HepG2 (cell line): Measurements from ENCODE around the gene NDOR1. TPM values are rescaled to one million over a fixed set of nuclear protein-coding genes. Genes with fewer than 3 reads are reported as not detected.

Experiments used
- IKZF4 ChIP-seq: sonication (generic); formaldehyde crosslinking; IDR thresholded peaks from 2 replicates; pipeline ENCODE4 v1.5.1; 2020; ENCODE audit warnings: borderline replicate concordance, mild to moderate bottlenecking, low read depth, missing genetic modification reagents; ENCODE audit errors: not compliant biosample characterization
- MYNN ChIP-seq: sonication (generic); formaldehyde crosslinking; IDR thresholded peaks from 2 replicates; pipeline ENCODE4 v1.4.0; 2020; ENCODE audit warnings: mild to moderate bottlenecking, low read depth, missing genetic modification reagents
- NFIC ChIP-seq: IDR thresholded peaks from 2 replicates; pipeline ENCODE4 v1.6.1; 2012; ENCODE audit warnings: mild to moderate bottlenecking, low read length, inconsistent platforms
- SUZ12 ChIP-seq: fragments of 150-350 bp; IDR thresholded peaks from 2 replicates; pipeline ENCODE4 v1.6.1; 2014; ENCODE audit warnings: low read depth, low read length
- THYN1 ChIP-seq: sonication (generic); formaldehyde crosslinking; IDR thresholded peaks from 2 replicates; pipeline ENCODE4 v1.8.1; 2023; ENCODE audit warnings: low read depth, mild to moderate bottlenecking, moderate library complexity, missing genetic modification reagents, borderline replicate concordance
- ZBTB8A ChIP-seq: sonication (generic); formaldehyde crosslinking; IDR thresholded peaks from 2 replicates; pipeline ENCODE4 v1.4.0; 2020; ENCODE audit warnings: mild to moderate bottlenecking, low read depth, missing genetic modification reagents, borderline replicate concordance
- ZNF557 ChIP-seq: sonication (generic); formaldehyde crosslinking; IDR thresholded peaks from 2 replicates; pipeline ENCODE4 v1.4.0; 2020; ENCODE audit warnings: missing genetic modification reagents
- ZNF652 ChIP-seq: IDR thresholded peaks from 2 replicates; pipeline ENCODE4 v1.6.1; 2016; ENCODE audit warnings: low read depth, borderline replicate concordance
- ZNF747 ChIP-seq: sonication (generic); formaldehyde crosslinking; IDR thresholded peaks from 2 replicates; pipeline ENCODE4 v1.8.1; 2023; ENCODE audit warnings: missing genetic modification reagents, mild to moderate bottlenecking, borderline replicate concordance
- ZSCAN12 ChIP-seq: sonication (generic); formaldehyde crosslinking; IDR thresholded peaks from 2 replicates; pipeline ENCODE4 v1.9.0; 2021; ENCODE audit warnings: mild to moderate bottlenecking, missing genetic modification reagents
- polyA plus RNA-seq, 8 experiments: library from polyadenylated mRNA; depleted of rRNA in 3 of 8; stranded (reverse) in 7 of 8; unstranded in 1 of 8; fragments of >200 nt; fragmentation: Illumina TruSeq in 4 of 8; extraction: Trizol in 4 of 8; gene quantifications; 2 replicates each; pipeline versions ENCODE4 v1.2.1 to v1.2.3, GENCODE V29; 2011 to 2016; ENCODE audit warnings: low read depth in 4 of 8, missing spikeins in 1 of 8, mixed read lengths in 1 of 8; ENCODE audit not compliant: insufficient read depth in 1 of 8
- total RNA-seq, 5 experiments: library from RNA; depleted of rRNA; stranded (reverse); fragments of >200 nt; fragmentation: Illumina TruSeq; extraction: Trizol; gene quantifications; 2 replicates each; pipeline ENCODE4 v1.2.3, GENCODE V29; 2016; ENCODE audit warnings: low read depth in 1 of 5
- TF ChIP-seq, protein P1 (sequence below): sonication (generic); formaldehyde crosslinking; IDR thresholded peaks from 2 replicates; pipeline ENCODE4 v1.5.0; 2020; ENCODE audit warnings: missing genetic modification reagents
- TF ChIP-seq, protein P2 (sequence below): sonication (generic); formaldehyde crosslinking; IDR thresholded peaks from 2 replicates; pipeline ENCODE4 v1.4.0; 2020; ENCODE audit warnings: mild to moderate bottlenecking, missing genetic modification reagents
- TF ChIP-seq, protein P3 (sequence below): IDR thresholded peaks from 2 replicates; pipeline ENCODE4 v1.6.1; 2016; ENCODE audit warnings: missing genetic modification reagents, missing compliant biosample characterization
- TF ChIP-seq, protein P4 (sequence below): sonication (generic); formaldehyde crosslinking; IDR thresholded peaks from 2 replicates; pipeline ENCODE4 v1.4.0; 2020; ENCODE audit warnings: missing genetic modification reagents, mild to moderate bottlenecking, borderline replicate concordance
- TF ChIP-seq, protein P5 (sequence below): sonication (generic); formaldehyde crosslinking; IDR thresholded peaks from 2 replicates; pipeline ENCODE4 v1.8.1; 2023; ENCODE audit warnings: mild to moderate bottlenecking, missing genetic modification reagents
- TF ChIP-seq, protein P6 (sequence below): sonication (generic); formaldehyde crosslinking; IDR thresholded peaks from 2 replicates; pipeline ENCODE4 v1.8.1; 2023; ENCODE audit warnings: mild to moderate bottlenecking, moderate library complexity, missing genetic modification reagents

Gene NDOR1
- total and polyA plus RNA-seq, 2 of the 13 experiments (the other 11 are each of a cell fraction or from before 2014, with no cell fraction given), result 3.6 to 8.7 TPM

DNA sequence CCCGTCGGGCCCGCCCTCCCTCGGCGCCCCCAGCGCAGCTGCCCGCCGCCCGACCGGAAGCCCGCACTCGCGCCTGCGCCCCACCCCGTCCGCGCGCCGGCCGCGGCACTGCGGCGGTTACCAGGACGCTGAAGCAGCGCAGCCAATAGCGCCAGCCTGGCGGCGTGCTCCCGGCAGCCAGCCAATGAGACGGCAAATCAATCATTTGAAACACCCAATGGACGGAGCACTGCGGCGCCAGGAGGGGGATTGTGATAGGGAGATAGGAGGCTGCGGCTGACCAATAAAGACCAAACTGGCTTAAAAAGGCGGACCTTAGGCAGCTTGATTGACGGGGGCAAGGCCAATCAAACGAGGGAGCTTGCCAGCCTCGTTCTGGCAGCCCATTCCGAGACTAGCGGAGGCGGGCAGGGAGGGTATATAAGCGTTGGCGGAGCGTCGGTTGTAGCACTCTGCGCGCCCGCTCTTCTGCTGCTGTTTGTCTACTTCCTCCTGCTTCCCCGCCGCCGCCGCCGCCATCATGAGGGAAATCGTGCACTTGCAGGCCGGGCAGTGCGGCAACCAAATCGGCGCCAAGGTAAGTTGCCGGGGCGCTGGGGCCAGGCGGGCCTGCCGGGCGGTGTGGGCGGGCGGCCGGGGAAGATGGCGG lies 35.5 kb downstream of the NDOR1 start, which contains the start of gene TUBB4B (continued):
- TF ChIP-seq, protein P1, sequence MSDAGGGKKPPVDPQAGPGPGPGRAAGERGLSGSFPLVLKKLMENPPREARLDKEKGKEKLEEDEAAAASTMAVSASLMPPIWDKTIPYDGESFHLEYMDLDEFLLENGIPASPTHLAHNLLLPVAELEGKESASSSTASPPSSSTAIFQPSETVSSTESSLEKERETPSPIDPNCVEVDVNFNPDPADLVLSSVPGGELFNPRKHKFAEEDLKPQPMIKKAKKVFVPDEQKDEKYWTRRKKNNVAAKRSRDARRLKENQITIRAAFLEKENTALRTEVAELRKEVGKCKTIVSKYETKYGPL (CRISPR knock-in tag), result 0 out of 2 replicates have a peak, but pooled peaks have one; percentile 54
- TF ChIP-seq THYN1 (CRISPR knock-in tag) (no peak), IKZF4 (CRISPR knock-in tag) (no peak), SUZ12 (no peak), ZBTB8A (CRISPR knock-in tag) (no peak), ZNF747 (CRISPR knock-in tag) (no peak), ZNF652 (CRISPR knock-in tag) (no peak), NFIC (no peak), ZSCAN12 (CRISPR knock-in tag) (no peak), MYNN (CRISPR knock-in tag) (peak; percentile 88; the same call in 1 of the 2 replicates), ZNF557 (0 out of 2 replicates have a peak, but pooled peaks have one; percentile 30)
- TF ChIP-seq, protein P2, sequence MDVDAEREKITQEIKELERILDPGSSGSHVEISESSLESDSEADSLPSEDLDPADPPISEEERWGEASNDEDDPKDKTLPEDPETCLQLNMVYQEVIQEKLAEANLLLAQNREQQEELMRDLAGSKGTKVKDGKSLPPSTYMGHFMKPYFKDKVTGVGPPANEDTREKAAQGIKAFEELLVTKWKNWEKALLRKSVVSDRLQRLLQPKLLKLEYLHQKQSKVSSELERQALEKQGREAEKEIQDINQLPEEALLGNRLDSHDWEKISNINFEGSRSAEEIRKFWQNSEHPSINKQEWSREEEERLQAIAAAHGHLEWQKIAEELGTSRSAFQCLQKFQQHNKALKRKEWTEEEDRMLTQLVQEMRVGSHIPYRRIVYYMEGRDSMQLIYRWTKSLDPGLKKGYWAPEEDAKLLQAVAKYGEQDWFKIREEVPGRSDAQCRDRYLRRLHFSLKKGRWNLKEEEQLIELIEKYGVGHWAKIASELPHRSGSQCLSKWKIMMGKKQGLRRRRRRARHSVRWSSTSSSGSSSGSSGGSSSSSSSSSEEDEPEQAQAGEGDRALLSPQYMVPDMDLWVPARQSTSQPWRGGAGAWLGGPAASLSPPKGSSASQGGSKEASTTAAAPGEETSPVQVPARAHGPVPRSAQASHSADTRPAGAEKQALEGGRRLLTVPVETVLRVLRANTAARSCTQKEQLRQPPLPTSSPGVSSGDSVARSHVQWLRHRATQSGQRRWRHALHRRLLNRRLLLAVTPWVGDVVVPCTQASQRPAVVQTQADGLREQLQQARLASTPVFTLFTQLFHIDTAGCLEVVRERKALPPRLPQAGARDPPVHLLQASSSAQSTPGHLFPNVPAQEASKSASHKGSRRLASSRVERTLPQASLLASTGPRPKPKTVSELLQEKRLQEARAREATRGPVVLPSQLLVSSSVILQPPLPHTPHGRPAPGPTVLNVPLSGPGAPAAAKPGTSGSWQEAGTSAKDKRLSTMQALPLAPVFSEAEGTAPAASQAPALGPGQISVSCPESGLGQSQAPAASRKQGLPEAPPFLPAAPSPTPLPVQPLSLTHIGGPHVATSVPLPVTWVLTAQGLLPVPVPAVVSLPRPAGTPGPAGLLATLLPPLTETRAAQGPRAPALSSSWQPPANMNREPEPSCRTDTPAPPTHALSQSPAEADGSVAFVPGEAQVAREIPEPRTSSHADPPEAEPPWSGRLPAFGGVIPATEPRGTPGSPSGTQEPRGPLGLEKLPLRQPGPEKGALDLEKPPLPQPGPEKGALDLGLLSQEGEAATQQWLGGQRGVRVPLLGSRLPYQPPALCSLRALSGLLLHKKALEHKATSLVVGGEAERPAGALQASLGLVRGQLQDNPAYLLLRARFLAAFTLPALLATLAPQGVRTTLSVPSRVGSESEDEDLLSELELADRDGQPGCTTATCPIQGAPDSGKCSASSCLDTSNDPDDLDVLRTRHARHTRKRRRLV (CRISPR knock-in tag), result no peak
- TF ChIP-seq, protein P3, sequence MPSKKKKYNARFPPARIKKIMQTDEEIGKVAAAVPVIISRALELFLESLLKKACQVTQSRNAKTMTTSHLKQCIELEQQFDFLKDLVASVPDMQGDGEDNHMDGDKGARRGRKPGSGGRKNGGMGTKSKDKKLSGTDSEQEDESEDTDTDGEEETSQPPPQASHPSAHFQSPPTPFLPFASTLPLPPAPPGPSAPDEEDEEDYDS (CRISPR knock-in tag), result peak; percentile 97
- TF ChIP-seq, protein P4, sequence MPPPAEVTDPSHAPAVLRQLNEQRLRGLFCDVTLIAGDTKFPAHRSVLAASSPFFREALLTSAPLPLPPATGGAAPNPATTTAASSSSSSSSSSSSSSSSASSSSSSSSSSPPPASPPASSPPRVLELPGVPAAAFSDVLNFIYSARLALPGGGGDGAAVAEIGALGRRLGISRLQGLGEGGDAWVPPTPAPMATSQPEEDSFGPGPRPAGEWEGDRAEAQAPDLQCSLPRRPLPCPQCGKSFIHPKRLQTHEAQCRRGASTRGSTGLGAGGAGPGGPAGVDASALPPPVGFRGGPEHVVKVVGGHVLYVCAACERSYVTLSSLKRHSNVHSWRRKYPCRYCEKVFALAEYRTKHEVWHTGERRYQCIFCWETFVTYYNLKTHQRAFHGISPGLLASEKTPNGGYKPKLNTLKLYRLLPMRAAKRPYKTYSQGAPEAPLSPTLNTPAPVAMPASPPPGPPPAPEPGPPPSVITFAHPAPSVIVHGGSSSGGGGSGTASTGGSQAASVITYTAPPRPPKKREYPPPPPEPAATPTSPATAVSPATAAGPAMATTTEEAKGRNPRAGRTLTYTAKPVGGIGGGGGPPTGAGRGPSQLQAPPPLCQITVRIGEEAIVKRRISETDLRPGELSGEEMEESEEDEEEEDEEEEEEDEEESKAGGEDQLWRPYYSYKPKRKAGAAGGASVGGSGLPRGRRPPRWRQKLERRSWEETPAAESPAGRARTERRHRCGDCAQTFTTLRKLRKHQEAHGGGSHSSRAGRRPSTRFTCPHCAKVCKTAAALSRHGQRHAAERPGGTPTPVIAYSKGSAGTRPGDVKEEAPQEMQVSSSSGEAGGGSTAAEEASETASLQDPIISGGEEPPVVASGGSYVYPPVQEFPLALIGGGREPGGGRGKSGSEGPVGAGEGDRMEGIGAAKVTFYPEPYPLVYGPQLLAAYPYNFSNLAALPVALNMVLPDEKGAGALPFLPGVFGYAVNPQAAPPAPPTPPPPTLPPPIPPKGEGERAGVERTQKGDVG, result no peak
- TF ChIP-seq, protein P5, sequence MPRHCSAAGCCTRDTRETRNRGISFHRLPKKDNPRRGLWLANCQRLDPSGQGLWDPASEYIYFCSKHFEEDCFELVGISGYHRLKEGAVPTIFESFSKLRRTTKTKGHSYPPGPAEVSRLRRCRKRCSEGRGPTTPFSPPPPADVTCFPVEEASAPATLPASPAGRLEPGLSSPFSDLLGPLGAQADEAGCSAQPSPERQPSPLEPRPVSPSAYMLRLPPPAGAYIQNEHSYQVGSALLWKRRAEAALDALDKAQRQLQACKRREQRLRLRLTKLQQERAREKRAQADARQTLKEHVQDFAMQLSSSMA, result no peak
- TF ChIP-seq, protein P6, sequence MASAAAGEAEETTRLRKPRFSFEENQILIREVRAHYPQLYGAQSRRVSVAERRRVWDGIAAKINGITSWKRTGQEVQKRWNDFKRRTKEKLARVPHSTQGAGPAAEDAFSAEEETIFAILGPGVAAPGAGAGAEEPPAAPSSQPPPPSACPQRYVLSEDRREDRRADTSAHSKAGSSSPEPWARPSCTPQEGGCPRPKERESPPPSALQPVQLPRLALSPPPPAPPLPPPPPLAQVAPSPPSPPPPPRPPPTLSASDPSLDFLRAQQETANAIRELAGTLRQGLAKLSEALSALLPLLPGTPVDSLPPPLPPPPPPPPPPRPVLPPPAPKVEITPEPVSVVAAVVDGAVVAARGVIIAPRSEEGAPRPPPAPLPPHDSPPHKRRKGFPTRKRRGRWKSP (CRISPR knock-in tag), result no peak
